Measurements from ENCODE around the gene TERT. TPM values are rescaled to one million over a fixed set of nuclear protein-coding genes. Genes with fewer than 3 reads are reported as not detected.

TERT gene
- total RNA-seq, 2 experiments from 2014 or later, result 156 to 198 TPM

GRCh38 chr5:1259806-1260480 is 34.9 kb downstream of the TERT start:
- H3K4me3 ChIP-seq (ENCODE audit: low read depth, low read length, poor library complexity, severe bottlenecking), result no peak overlapping the region
- DNase-seq (ENCODE audit: low spot score), result no peak
- no peaks in the 10 kb centered on the region for H3K9me3 ChIP-seq (ENCODE audit: low read length)
- no peak overlapping the region for H2AFZ ChIP-seq (ENCODE audit: low read length)
- CTCF ChIA-PET (ENCODE audit: unreplicated experiment), result no interaction called here
- H3K79me2 ChIP-seq (ENCODE audit: insufficient read depth, low read depth, low read length), result no peaks in the 10 kb centered on the region
- no peak overlapping the region for H3K27ac ChIP-seq (ENCODE audit: low read depth, low read length, poor library complexity, severe bottlenecking)
- no peak overlapping the region for H3K4me2 ChIP-seq (ENCODE audit: low read length)
- POLR2A ChIA-PET, result no interaction called here
- H3K36me3 ChIP-seq (ENCODE audit: insufficient read depth, low read length), result peaks cover 94% of the 10 kb centered on the region
- no peaks in the 10 kb centered on the region for H4K20me1 ChIP-seq (ENCODE audit: insufficient read depth, low read length)
- BruUV-seq (replicated peaks), result no TSS peak
- peaks cover 9% of the 10 kb centered on the region for H3K4me1 ChIP-seq (ENCODE audit: insufficient read depth, low read length, poor library complexity, severe bottlenecking)
- intact Hi-C loops (cut with micrococcal nuclease; ENCODE audit: unreplicated experiment), result loop anchor here (5.0 kb wide), 1 partner anchor 57 kb away; no protein-coding TSS in a partner anchor
- TF ChIP-seq, protein P1, sequence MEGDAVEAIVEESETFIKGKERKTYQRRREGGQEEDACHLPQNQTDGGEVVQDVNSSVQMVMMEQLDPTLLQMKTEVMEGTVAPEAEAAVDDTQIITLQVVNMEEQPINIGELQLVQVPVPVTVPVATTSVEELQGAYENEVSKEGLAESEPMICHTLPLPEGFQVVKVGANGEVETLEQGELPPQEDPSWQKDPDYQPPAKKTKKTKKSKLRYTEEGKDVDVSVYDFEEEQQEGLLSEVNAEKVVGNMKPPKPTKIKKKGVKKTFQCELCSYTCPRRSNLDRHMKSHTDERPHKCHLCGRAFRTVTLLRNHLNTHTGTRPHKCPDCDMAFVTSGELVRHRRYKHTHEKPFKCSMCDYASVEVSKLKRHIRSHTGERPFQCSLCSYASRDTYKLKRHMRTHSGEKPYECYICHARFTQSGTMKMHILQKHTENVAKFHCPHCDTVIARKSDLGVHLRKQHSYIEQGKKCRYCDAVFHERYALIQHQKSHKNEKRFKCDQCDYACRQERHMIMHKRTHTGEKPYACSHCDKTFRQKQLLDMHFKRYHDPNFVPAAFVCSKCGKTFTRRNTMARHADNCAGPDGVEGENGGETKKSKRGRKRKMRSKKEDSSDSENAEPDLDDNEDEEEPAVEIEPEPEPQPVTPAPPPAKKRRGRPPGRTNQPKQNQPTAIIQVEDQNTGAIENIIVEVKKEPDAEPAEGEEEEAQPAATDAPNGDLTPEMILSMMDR (conservative IDR thresholded peaks at IDR 0.05; ENCODE audit: low read length), result no peak
- TF ChIP-seq EZH2phosphoT487 (IDR thresholded peaks at IDR 0.05; ENCODE audit: borderline replicate concordance, low read depth, low read length), result no peak
- H3K9me2 ChIP-seq (ENCODE audit: insufficient read depth, low read length), result no peaks in the 10 kb centered on the region

- H3K4me3 ChIP-seq (ENCODE audit: low read depth, low read length, poor library complexity, severe bottlenecking), result no peak overlapping the region
- BruUV-seq (replicated peaks), result no TSS peak
- TF ChIP-seq, protein P1 (conservative IDR thresholded peaks at IDR 0.05; ENCODE audit: low read length), result no peak
- no peak for TF ChIP-seq EZH2phosphoT487 (IDR thresholded peaks at IDR 0.05; ENCODE audit: borderline replicate concordance, low read depth, low read length)
- H3K9me3 ChIP-seq (ENCODE audit: low read length), result no peaks in the 10 kb centered on the region
- CTCF ChIA-PET (ENCODE audit: unreplicated experiment), result no interaction called here
- H3K27ac ChIP-seq (ENCODE audit: low read depth, low read length, poor library complexity, severe bottlenecking), result no peak overlapping the region
- no peaks in the 10 kb centered on the region for H3K9me2 ChIP-seq (ENCODE audit: insufficient read depth, low read length)
- peaks cover 94% of the 10 kb centered on the region for H3K36me3 ChIP-seq (ENCODE audit: insufficient read depth, low read length)
- POLR2A ChIA-PET, result no interaction called here
- no peaks in the 10 kb centered on the region for H3K79me2 ChIP-seq (ENCODE audit: insufficient read depth, low read depth, low read length)
- intact Hi-C loops (cut with micrococcal nuclease; ENCODE audit: unreplicated experiment), result no loop called here
- peaks cover 10% of the 10 kb centered on the region for H3K4me1 ChIP-seq (ENCODE audit: insufficient read depth, low read length, poor library complexity, severe bottlenecking)
- H2AFZ ChIP-seq (ENCODE audit: low read length), result no peak overlapping the region
- H4K20me1 ChIP-seq (ENCODE audit: insufficient read depth, low read length), result no peaks in the 10 kb centered on the region
- DNase-seq (ENCODE audit: low spot score), result no peak
- no peak overlapping the region for H3K4me2 ChIP-seq (ENCODE audit: low read length)
Observed at GRCh38 chr5:1257841-1258240, 37.0 kb downstream of the TERT start.

DNA sequence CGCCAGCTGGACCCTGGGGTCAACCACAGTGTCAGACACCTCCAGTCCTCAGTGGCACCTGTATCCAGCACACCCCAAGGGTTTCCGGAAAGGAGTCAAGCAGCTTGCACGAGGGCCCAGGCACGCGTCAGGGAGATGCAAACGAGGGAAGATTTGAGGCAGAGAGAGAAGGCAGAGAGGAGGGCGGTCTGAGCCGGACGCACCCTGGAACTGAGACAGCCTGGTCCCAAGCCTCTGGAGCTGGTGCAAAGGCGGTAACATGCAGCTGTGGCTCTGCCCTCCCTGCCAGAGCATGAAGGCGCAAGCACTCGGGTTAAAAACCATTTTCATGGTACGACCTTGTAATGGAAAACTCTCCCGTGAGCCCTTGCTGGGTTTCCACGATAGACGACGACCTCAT is 37.5 kb downstream of the TERT start:
- BruUV-seq (replicated peaks), result no TSS peak
- Histone ChIP-seq H4K20me1 (ENCODE audit: insufficient read depth, low read length) (no peaks in the 10 kb centered on the region), H3K79me2 (ENCODE audit: insufficient read depth, low read depth, low read length) (no peaks in the 10 kb centered on the region), H3K4me3 (ENCODE audit: low read depth, low read length, poor library complexity, severe bottlenecking) (no peak overlapping the region), H3K9me2 (ENCODE audit: insufficient read depth, low read length) (no peaks in the 10 kb centered on the region), H2AFZ (ENCODE audit: low read length) (no peak overlapping the region), H3K4me1 (ENCODE audit: insufficient read depth, low read length, poor library complexity, severe bottlenecking) (peaks cover 10% of the 10 kb centered on the region), H3K9me3 (ENCODE audit: low read length) (no peaks in the 10 kb centered on the region), H3K27ac (ENCODE audit: low read depth, low read length, poor library complexity, severe bottlenecking) (no peak overlapping the region), H3K4me2 (ENCODE audit: low read length) (no peak overlapping the region), H3K36me3 (ENCODE audit: insufficient read depth, low read length) (peaks cover 94% of the 10 kb centered on the region)
- no peak for DNase-seq (ENCODE audit: low spot score)
- POLR2A ChIA-PET, result no interaction called here
- CTCF ChIA-PET (ENCODE audit: unreplicated experiment), result no interaction called here
- intact Hi-C loops (cut with micrococcal nuclease; ENCODE audit: unreplicated experiment), result no loop called here
- TF ChIP-seq EZH2phosphoT487 (IDR thresholded peaks at IDR 0.05; ENCODE audit: borderline replicate concordance, low read depth, low read length), result no peak
- TF ChIP-seq, protein P1 (conservative IDR thresholded peaks at IDR 0.05; ENCODE audit: low read length), result no peak
